ENCODE measurements around the gene TBC1D12. TPM values are rescaled to one million over a fixed set of nuclear protein-coding genes. Genes with fewer than 3 reads are reported as not detected.

Gene TBC1D12
- total RNA-seq, 1 donor from 2014 or later = 6.9 TPM

DNA sequence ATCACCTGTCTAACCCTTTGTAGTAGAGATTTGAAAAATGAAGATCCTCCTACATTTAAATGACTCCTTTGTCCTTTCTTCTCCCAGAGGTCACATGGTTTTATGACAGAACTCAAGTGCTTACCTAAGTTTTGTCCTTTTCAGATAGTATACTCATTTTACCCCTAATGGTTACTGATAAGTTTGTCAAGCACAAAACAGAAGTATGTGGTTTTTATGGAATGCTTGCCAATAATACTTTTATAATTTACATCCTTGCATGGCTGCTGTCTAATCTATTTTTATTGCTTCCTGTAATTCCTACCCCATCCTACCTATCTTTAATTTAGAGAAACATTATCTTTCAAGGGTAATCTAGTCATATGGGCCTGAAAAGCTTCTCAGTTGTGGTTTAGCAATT, 180.8 kb downstream of the TBC1D12 start:
- DNase-seq (ENCODE audit: low spot score) = no peak
- H3K36me3 ChIP-seq = peaks cover 9% of the 10 kb centered on the region
- no peak overlapping the region for H3K9ac ChIP-seq
- no peaks in the 10 kb centered on the region for H3K27me3 ChIP-seq
- H3K27ac ChIP-seq = no peak overlapping the region
- Mint-ChIP-seq H3K4me3 (no peak overlapping the region), H3K36me3 (peaks cover 8% of the 10 kb centered on the region), H3K9me3 (no peaks in the 10 kb centered on the region), H3K27ac (no peak overlapping the region), H3K4me1 (no peaks in the 10 kb centered on the region), H3K27me3 (ENCODE audit: insufficient read depth, low read depth) (no peaks in the 10 kb centered on the region)
- peaks cover 9% of the 10 kb centered on the region for H3F3A ChIP-seq (ENCODE audit: low read depth)
- TF ChIP-seq EZH2phosphoT487 (IDR thresholded peaks at IDR 0.05) = no peak
- TF ChIP-seq, protein P1, sequence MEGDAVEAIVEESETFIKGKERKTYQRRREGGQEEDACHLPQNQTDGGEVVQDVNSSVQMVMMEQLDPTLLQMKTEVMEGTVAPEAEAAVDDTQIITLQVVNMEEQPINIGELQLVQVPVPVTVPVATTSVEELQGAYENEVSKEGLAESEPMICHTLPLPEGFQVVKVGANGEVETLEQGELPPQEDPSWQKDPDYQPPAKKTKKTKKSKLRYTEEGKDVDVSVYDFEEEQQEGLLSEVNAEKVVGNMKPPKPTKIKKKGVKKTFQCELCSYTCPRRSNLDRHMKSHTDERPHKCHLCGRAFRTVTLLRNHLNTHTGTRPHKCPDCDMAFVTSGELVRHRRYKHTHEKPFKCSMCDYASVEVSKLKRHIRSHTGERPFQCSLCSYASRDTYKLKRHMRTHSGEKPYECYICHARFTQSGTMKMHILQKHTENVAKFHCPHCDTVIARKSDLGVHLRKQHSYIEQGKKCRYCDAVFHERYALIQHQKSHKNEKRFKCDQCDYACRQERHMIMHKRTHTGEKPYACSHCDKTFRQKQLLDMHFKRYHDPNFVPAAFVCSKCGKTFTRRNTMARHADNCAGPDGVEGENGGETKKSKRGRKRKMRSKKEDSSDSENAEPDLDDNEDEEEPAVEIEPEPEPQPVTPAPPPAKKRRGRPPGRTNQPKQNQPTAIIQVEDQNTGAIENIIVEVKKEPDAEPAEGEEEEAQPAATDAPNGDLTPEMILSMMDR (IDR thresholded peaks at IDR 0.05) = no peak
- H2AFZ ChIP-seq (replicated peaks) = no peak overlapping the region
- H3K4me1 ChIP-seq = no peaks in the 10 kb centered on the region
- H3K4me2 ChIP-seq = no peak overlapping the region
- no peaks in the 10 kb centered on the region for H3K9me3 ChIP-seq (ENCODE audit: low read depth)
- peaks cover 8% of the 10 kb centered on the region for H3K79me2 ChIP-seq (ENCODE audit: low read depth)
- no peak overlapping the region for H3K4me3 ChIP-seq
- H4K20me1 ChIP-seq (ENCODE audit: low read depth) = no peaks in the 10 kb centered on the region

Other genes with a start within 250 kb of the TBC1D12 start
- 31.0 and 49.2 TPM in 2 replicates for gene NOC3L, start 39.6 kb upstream of the TBC1D12 start, total RNA-seq (ENCODE audit: low replicate concordance)
- gene HELLS, start 143.2 kb downstream of the TBC1D12 start, total RNA-seq (ENCODE audit: low replicate concordance) = 237 and 314 TPM in 2 replicates

All from neural progenitor cell (in vitro differentiated cells).